ENCODE results near the gene ZDHHC1. TPM values are rescaled to one million over a fixed set of nuclear protein-coding genes. Genes with fewer than 3 reads are reported as not detected.

Gene ZDHHC1
- total and polyA plus RNA-seq, 4 donors, result 0.33 to 1.6 (median 1.1) TPM

DNA sequence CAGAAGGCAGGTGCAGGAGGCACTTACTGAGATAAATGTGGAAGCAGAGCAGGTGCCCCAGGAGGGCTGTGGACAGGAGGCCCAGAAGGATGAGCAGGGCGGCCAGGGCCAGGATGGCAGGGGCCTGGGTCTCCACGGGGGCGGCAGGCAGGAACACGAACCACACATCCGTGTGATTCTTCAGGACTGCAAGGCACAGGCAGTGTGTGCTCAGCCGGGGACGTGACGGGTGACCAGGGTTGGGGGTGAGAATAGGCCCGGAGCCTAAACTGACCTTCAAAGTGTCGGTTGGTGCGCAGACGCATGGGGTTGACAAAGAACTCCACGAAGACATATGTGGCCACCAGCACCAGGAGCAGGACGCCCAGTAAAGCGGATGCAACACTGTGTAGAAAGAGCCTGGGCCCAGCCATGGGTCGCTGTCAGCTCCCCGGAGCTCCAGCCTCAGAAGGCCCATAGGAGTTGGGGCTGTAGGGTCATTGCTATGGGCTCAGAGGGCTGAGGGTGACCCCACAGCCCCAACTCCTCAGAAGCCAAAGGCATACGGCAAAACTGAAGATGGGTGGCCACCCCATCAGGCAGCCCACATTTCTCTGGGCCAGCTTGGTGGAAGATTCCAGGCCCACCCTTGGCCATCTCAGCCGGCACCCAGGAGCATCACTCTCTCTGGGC lies 17.6 kb downstream of the ZDHHC1 start:
- H3K36me3 ChIP-seq (ENCODE audit: control insufficient read depth in 4 of 4, insufficient read depth in 3 of 4, low read depth in 1 of 4, low read length in 3 of 4), result no peaks in the 10 kb centered on the region
- H3K9ac ChIP-seq (ENCODE audit: low read depth in 1 of 2, low read length in 2 of 2), result no peak overlapping the region
- H3K27me3 ChIP-seq (ENCODE audit: control insufficient read depth in 4 of 4, insufficient read depth in 4 of 4, low read length in 3 of 4), result peaks cover 0 to 3% (median 1%) of the 10 kb centered on the region in 4 donors
- 91% methylated on average over 19 of the region's 19 CpGs for WGBS
- H3K4me1 ChIP-seq (ENCODE audit: control insufficient read depth in 4 of 4, insufficient read depth in 4 of 4, low read length in 3 of 4), result peaks cover 3 to 14% (median 6%) of the 10 kb centered on the region in 4 donors
- no peak for DNase-seq (ENCODE audit: low spot score)
- no peak overlapping the region for H3K4me3 ChIP-seq (ENCODE audit: low read depth in 1 of 3, low read length in 3 of 3)
- H3K27ac ChIP-seq (ENCODE audit: low read depth in 1 of 2, low read length in 2 of 2), result no peak overlapping the region
- TF ChIP-seq SP1 (IDR thresholded peaks at IDR 0.05), result no peak
- no peak for TF ChIP-seq JUND (IDR thresholded peaks at IDR 0.05)
- TF ChIP-seq GABPA (IDR thresholded peaks at IDR 0.05 in 1 of 2, conservative IDR thresholded peaks at IDR 0.05 in 1 of 2), result no peak
- TF ChIP-seq RAD21 (IDR thresholded peaks at IDR 0.05), result no peak
- TF ChIP-seq, protein P1, sequence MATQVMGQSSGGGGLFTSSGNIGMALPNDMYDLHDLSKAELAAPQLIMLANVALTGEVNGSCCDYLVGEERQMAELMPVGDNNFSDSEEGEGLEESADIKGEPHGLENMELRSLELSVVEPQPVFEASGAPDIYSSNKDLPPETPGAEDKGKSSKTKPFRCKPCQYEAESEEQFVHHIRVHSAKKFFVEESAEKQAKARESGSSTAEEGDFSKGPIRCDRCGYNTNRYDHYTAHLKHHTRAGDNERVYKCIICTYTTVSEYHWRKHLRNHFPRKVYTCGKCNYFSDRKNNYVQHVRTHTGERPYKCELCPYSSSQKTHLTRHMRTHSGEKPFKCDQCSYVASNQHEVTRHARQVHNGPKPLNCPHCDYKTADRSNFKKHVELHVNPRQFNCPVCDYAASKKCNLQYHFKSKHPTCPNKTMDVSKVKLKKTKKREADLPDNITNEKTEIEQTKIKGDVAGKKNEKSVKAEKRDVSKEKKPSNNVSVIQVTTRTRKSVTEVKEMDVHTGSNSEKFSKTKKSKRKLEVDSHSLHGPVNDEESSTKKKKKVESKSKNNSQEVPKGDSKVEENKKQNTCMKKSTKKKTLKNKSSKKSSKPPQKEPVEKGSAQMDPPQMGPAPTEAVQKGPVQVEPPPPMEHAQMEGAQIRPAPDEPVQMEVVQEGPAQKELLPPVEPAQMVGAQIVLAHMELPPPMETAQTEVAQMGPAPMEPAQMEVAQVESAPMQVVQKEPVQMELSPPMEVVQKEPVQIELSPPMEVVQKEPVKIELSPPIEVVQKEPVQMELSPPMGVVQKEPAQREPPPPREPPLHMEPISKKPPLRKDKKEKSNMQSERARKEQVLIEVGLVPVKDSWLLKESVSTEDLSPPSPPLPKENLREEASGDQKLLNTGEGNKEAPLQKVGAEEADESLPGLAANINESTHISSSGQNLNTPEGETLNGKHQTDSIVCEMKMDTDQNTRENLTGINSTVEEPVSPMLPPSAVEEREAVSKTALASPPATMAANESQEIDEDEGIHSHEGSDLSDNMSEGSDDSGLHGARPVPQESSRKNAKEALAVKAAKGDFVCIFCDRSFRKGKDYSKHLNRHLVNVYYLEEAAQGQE (IDR thresholded peaks at IDR 0.05), result no peak
- TF ChIP-seq, protein P2, sequence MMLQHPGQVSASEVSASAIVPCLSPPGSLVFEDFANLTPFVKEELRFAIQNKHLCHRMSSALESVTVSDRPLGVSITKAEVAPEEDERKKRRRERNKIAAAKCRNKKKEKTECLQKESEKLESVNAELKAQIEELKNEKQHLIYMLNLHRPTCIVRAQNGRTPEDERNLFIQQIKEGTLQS (IDR thresholded peaks at IDR 0.05), result no peak
- no peak for TF ChIP-seq HNF4G (IDR thresholded peaks at IDR 0.05)
- no peak for TF ChIP-seq TAF1 (conservative IDR thresholded peaks at IDR 0.05)
- TF ChIP-seq NR2F2 (IDR thresholded peaks at IDR 0.05), result no peak
- TF ChIP-seq, protein P3, sequence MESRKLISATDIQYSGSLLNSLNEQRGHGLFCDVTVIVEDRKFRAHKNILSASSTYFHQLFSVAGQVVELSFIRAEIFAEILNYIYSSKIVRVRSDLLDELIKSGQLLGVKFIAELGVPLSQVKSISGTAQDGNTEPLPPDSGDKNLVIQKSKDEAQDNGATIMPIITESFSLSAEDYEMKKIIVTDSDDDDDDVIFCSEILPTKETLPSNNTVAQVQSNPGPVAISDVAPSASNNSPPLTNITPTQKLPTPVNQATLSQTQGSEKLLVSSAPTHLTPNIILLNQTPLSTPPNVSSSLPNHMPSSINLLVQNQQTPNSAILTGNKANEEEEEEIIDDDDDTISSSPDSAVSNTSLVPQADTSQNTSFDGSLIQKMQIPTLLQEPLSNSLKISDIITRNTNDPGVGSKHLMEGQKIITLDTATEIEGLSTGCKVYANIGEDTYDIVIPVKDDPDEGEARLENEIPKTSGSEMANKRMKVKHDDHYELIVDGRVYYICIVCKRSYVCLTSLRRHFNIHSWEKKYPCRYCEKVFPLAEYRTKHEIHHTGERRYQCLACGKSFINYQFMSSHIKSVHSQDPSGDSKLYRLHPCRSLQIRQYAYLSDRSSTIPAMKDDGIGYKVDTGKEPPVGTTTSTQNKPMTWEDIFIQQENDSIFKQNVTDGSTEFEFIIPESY (IDR thresholded peaks at IDR 0.05), result no peak
- TF ChIP-seq RXRA (IDR thresholded peaks at IDR 0.05), result no peak
- TF ChIP-seq, protein P4, sequence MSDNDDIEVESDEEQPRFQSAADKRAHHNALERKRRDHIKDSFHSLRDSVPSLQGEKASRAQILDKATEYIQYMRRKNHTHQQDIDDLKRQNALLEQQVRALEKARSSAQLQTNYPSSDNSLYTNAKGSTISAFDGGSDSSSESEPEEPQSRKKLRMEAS (IDR thresholded peaks at IDR 0.05), result no peak
- no peak for TF ChIP-seq EGR1 (IDR thresholded peaks at IDR 0.05; ENCODE audit: low read depth in 2 of 2)
- TF ChIP-seq FOXA2 (IDR thresholded peaks at IDR 0.05), result no peak
- H3K9me3 ChIP-seq (ENCODE audit: control insufficient read depth in 4 of 4, low read length in 3 of 4), result no peaks in the 10 kb centered on the region

DNA sequence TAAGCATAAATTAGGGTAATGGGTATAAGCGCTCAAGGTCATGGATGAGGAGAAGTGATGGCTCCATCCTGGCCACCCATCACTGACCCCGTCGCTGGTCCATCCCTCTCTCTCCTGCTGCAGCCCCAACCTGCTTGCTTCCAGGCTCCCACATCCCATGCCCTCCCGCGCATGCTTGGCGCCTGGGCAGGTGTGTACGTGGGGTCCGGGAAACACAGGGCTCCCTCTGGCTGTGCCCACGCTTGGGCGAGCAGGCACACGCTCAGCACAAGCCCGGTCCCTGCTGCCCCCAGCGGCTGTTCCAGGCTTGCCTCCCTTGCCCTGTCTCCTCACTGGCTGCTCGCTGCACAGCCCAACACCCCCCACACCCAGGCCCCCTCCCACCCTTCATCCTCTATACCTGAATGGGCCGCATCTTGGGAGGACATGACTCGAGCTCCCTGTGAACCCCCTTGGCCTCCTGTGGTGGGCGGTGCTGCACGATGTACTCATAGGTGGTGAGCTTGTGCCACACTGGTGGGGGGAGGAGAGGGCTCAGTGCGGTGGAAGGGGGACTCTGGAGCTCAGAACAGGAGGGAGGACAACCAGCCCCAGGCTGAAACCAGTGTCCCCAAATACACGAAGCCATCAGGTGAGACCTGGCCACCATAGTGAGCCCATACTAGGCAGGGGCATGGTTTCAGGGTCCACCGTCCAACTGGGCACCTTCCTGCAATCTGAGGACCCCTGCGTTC lies 18.3 kb downstream of the ZDHHC1 start:
- no peak for DNase-seq (ENCODE audit: low spot score)
- H3K27ac ChIP-seq (ENCODE audit: low read depth in 1 of 2, low read length in 2 of 2), result no peak overlapping the region
- H3K4me1 ChIP-seq (ENCODE audit: control insufficient read depth in 4 of 4, insufficient read depth in 4 of 4, low read length in 3 of 4), result peaks cover 3 to 19% (median 6%) of the 10 kb centered on the region in 4 donors
- TF ChIP-seq FOXA1 (IDR thresholded peaks at IDR 0.05) (no peak), HNF4A (conservative IDR thresholded peaks at IDR 0.05) (no peak), HNF4G (IDR thresholded peaks at IDR 0.05) (no peak), GABPA (IDR thresholded peaks at IDR 0.05 in 1 of 2, conservative IDR thresholded peaks at IDR 0.05 in 1 of 2) (no peak), FOXA2 (IDR thresholded peaks at IDR 0.05) (no peak), YY1 (IDR thresholded peaks at IDR 0.05) (no peak), RAD21 (IDR thresholded peaks at IDR 0.05) (no peak), TAF1 (conservative IDR thresholded peaks at IDR 0.05) (no peak), SP1 (IDR thresholded peaks at IDR 0.05) (no peak), RXRA (IDR thresholded peaks at IDR 0.05) (no peak)
- TF ChIP-seq, protein P2 (IDR thresholded peaks at IDR 0.05), result no peak
- TF ChIP-seq, protein P3 (IDR thresholded peaks at IDR 0.05), result no peak
- TF ChIP-seq, protein P1 (IDR thresholded peaks at IDR 0.05), result no peak

More for the DNA sequence above, 18.3 kb downstream of the ZDHHC1 start:
- Histone ChIP-seq H3K36me3 (ENCODE audit: control insufficient read depth in 4 of 4, insufficient read depth in 3 of 4, low read depth in 1 of 4, low read length in 3 of 4) (no peaks in the 10 kb centered on the region), H3K9me3 (ENCODE audit: control insufficient read depth in 4 of 4, low read length in 3 of 4) (no peaks in the 10 kb centered on the region), H3K4me3 (ENCODE audit: low read depth in 1 of 3, low read length in 3 of 3) (no peak overlapping the region), H3K9ac (ENCODE audit: low read depth in 1 of 2, low read length in 2 of 2) (no peak overlapping the region), H3K27me3 (ENCODE audit: control insufficient read depth in 4 of 4, insufficient read depth in 4 of 4, low read length in 3 of 4) (peaks cover 0 to 3% (median 1%) of the 10 kb centered on the region in 4 donors)
- 89% methylated on average over 22 of the region's 22 CpGs for WGBS
